ENCODE measurements around the gene ATP1A4. TPM values are rescaled to one million over a fixed set of nuclear protein-coding genes. Genes with fewer than 3 reads are reported as not detected.

The ATP1A4 gene
- total and polyA plus RNA-seq, 9 of the 15 experiments (the other 6 are each of a cell fraction or from before 2014, with no cell fraction given) = 0.07 TPM; not detected in 8

GRCh38 chr1:160219062-160219929, 67.9 kb downstream of the ATP1A4 start (continued):
- TF ChIP-seq TOE1 (IDR thresholded peaks at IDR 0.05; ENCODE audit: borderline replicate concordance) = no peak
- TF ChIP-seq TOE1 (CRISPR knock-in tag; IDR thresholded peaks at IDR 0.05; ENCODE audit: borderline replicate concordance, low read depth) = no peak

- Histone ChIP-seq H3K27me3 (ENCODE audit: control insufficient read depth in 2 of 2, insufficient read depth in 2 of 2, low read length in 2 of 2) (no peaks in the 10 kb centered on the region), H3K9ac (ENCODE audit: insufficient read depth in 1 of 2, low read depth in 2 of 2, low read length in 2 of 2) (no peak overlapping the region), H3K4me1 (replicated peaks in 1 of 2; ENCODE audit: control insufficient read depth in 2 of 2, insufficient read depth in 2 of 2, low read length in 2 of 2) (no peaks in the 10 kb centered on the region), H2AFZ (ENCODE audit: low read depth, low read length) (no peak overlapping the region), H3K9me3 (replicated peaks; ENCODE audit: control insufficient read depth, insufficient read depth, low read depth, low read length) (no peaks in the 10 kb centered on the region), H4K20me1 (replicated peaks; ENCODE audit: control insufficient read depth, insufficient read depth, low read length) (no peaks in the 10 kb centered on the region), H3K79me2 (ENCODE audit: control insufficient read depth, insufficient read depth, low read length) (no peaks in the 10 kb centered on the region), H3K9me1 (ENCODE audit: control insufficient read depth, insufficient read depth, low read length) (no peaks in the 10 kb centered on the region), H3K4me2 (ENCODE audit: insufficient read depth, low read length) (no peak overlapping the region), H3K36me3 (ENCODE audit: control insufficient read depth, insufficient read depth, low read length) (peaks cover 98% of the 10 kb centered on the region), H3K27ac (ENCODE audit: extremely low read depth, low read depth, low read length) (no peak overlapping the region), H3K4me3 (no peak overlapping the region)
- ChIA-PET POLR2A (interaction anchor here (0.6 to 4.0 kb wide), 11 partner anchors 9 to 196 kb away, joined by 3 to 41 read pairs (median 4); no protein-coding TSS in a partner anchor), CTCF (ENCODE audit: low intra/inter-chr PET ratio) (interaction anchor here (0.5 to 2.1 kb wide), 3 partner anchors 27 to 135 kb away, joined by 3 to 13 read pairs (median 8); no protein-coding TSS in a partner anchor)
- TF ChIP-seq ZC3H4 (CRISPR knock-in tag; IDR thresholded peaks at IDR 0.05; ENCODE audit: borderline replicate concordance) = no peak
- TF ChIP-seq CHCHD3 (CRISPR knock-in tag; IDR thresholded peaks at IDR 0.05) = no peak
- TF ChIP-seq ZBTB5 (IDR thresholded peaks at IDR 0.05) = no peak
- TF ChIP-seq ZNF280A (IDR thresholded peaks at IDR 0.05; ENCODE audit: low read depth, partially characterized antibody) = no peak
- TF ChIP-seq AFF1 (IDR thresholded peaks at IDR 0.05; ENCODE audit: low read depth in 1 of 2, partially characterized antibody in 2 of 2) = no peak
- no peak for TF ChIP-seq SREBF2 (CRISPR knock-in tag; IDR thresholded peaks at IDR 0.05)
- TF ChIP-seq MEF2A (IDR thresholded peaks at IDR 0.05; ENCODE audit: control insufficient read depth, low read depth, low read length) = no peak
- TF ChIP-seq ZNF347 (CRISPR knock-in tag; IDR thresholded peaks at IDR 0.05; ENCODE audit: low read depth) = no peak
- intact Hi-C loops (cut with micrococcal nuclease) = no loop called here
- in situ Hi-C loops (cut with MboI) = no loop called here
- ATAC-seq (no peak), FAIRE-seq (no peak), DNase-seq (ENCODE audit: extremely low read depth in 1 of 4, low spot score in 3 of 4) (no peak)
- 100% methylated on average over 2 of the region's 2 CpGs for WGBS (ENCODE audit: insufficient coverage, low coverage, missing lambda C conversion rate)
- no TSS peak for BruUV-seq (replicated peaks)
Measured at GRCh38 chr1:160220301-160220700, 68.9 kb downstream of the ATP1A4 start.

All from K562 (cell line).